ENCODE measurements around the gene EPHA5.

Gene EPHA5

GRCh38 chr4:65392488-65392887, 277.8 kb downstream of the EPHA5 start:
- WGBS (ENCODE audit: extremely low coverage, insufficient coverage, insufficient read length), result no CpG with 5 or more reads among the region's 2 CpGs
- no peak overlapping the region for H2AK5ac ChIP-seq (ENCODE audit: low read length)
- H3K4me2 ChIP-seq (ENCODE audit: low read length), result no peak overlapping the region
- H3K9me3 ChIP-seq (ENCODE audit: insufficient read depth, low read depth, low read length), result peaks cover 1% of the 10 kb centered on the region
- H3K79me2 ChIP-seq (ENCODE audit: control insufficient read depth, insufficient read depth, low read length, poor library complexity), result no peaks in the 10 kb centered on the region
- H3K9ac ChIP-seq (ENCODE audit: low read length), result no peak overlapping the region
- DNase-seq, result no peak
- H2BK5ac ChIP-seq (ENCODE audit: low read depth, low read length, poor library complexity), result no peak overlapping the region
- no peaks in the 10 kb centered on the region for H3K79me1 ChIP-seq (ENCODE audit: low read length)
- H4K12ac ChIP-seq (ENCODE audit: low read depth, low read length), result no peak overlapping the region
- no peak overlapping the region for H3K14ac ChIP-seq (ENCODE audit: low read length)
- no peaks in the 10 kb centered on the region for H3K4me1 ChIP-seq (ENCODE audit: control insufficient read depth in 1 of 2, insufficient read depth in 2 of 2, low read length in 2 of 2)
- no peak overlapping the region for H3K4ac ChIP-seq (ENCODE audit: low read depth, low read length)
- H3K27ac ChIP-seq (ENCODE audit: low read depth, low read length), result no peak overlapping the region
- H3K18ac ChIP-seq (ENCODE audit: low read length), result no peak overlapping the region
- H2BK12ac ChIP-seq (ENCODE audit: low read length), result no peak overlapping the region
- H3K27me3 ChIP-seq (ENCODE audit: insufficient read depth, low read length), result no peaks in the 10 kb centered on the region
- no peak overlapping the region for H2BK120ac ChIP-seq (ENCODE audit: insufficient read depth, low read length, poor library complexity)
- no peak overlapping the region for H2AFZ ChIP-seq (ENCODE audit: insufficient read depth, low read length, poor library complexity)
- H3K4me3 ChIP-seq (ENCODE audit: low read depth, low read length), result no peak overlapping the region
- H4K8ac ChIP-seq (ENCODE audit: low read depth, low read length), result no peak overlapping the region
- H3K23ac ChIP-seq (ENCODE audit: low read length), result no peak overlapping the region
- H3K36me3 ChIP-seq (ENCODE audit: control insufficient read depth in 1 of 2, insufficient read depth in 2 of 2, low read length in 2 of 2), result no peaks in the 10 kb centered on the region
- H4K91ac ChIP-seq (ENCODE audit: low read depth, low read length), result no peak overlapping the region

GRCh38 chr4:65391814-65392213, 278.5 kb downstream of the EPHA5 start:
- Histone ChIP-seq H2AK5ac (ENCODE audit: low read length) (no peak overlapping the region), H3K9me3 (ENCODE audit: insufficient read depth, low read depth, low read length) (no peaks in the 10 kb centered on the region), H3K27ac (ENCODE audit: low read depth, low read length) (no peak overlapping the region), H3K36me3 (ENCODE audit: control insufficient read depth in 1 of 2, insufficient read depth in 2 of 2, low read length in 2 of 2) (no peaks in the 10 kb centered on the region), H3K9ac (ENCODE audit: low read length) (no peak overlapping the region), H3K4me2 (ENCODE audit: low read length) (no peak overlapping the region), H3K4ac (ENCODE audit: low read depth, low read length) (no peak overlapping the region), H4K8ac (ENCODE audit: low read depth, low read length) (no peak overlapping the region), H3K79me1 (ENCODE audit: low read length) (no peaks in the 10 kb centered on the region), H3K4me3 (ENCODE audit: low read depth, low read length) (no peak overlapping the region), H4K12ac (ENCODE audit: low read depth, low read length) (no peak overlapping the region), H4K91ac (ENCODE audit: low read depth, low read length) (no peak overlapping the region), H2AFZ (ENCODE audit: insufficient read depth, low read length, poor library complexity) (no peak overlapping the region), H3K27me3 (ENCODE audit: insufficient read depth, low read length) (no peaks in the 10 kb centered on the region), H3K18ac (ENCODE audit: low read length) (no peak overlapping the region), H3K79me2 (ENCODE audit: control insufficient read depth, insufficient read depth, low read length, poor library complexity) (no peaks in the 10 kb centered on the region), H3K23ac (ENCODE audit: low read length) (no peak overlapping the region), H3K14ac (ENCODE audit: low read length) (no peak overlapping the region), H2BK120ac (ENCODE audit: insufficient read depth, low read length, poor library complexity) (no peak overlapping the region), H2BK5ac (ENCODE audit: low read depth, low read length, poor library complexity) (no peak overlapping the region), H2BK12ac (ENCODE audit: low read length) (no peak overlapping the region), H3K4me1 (ENCODE audit: control insufficient read depth in 1 of 2, insufficient read depth in 2 of 2, low read length in 2 of 2) (no peaks in the 10 kb centered on the region)
- no CpG with 5 or more reads among the region's 2 CpGs for WGBS (ENCODE audit: extremely low coverage, insufficient coverage, insufficient read length)
- no peak for DNase-seq

DNA sequence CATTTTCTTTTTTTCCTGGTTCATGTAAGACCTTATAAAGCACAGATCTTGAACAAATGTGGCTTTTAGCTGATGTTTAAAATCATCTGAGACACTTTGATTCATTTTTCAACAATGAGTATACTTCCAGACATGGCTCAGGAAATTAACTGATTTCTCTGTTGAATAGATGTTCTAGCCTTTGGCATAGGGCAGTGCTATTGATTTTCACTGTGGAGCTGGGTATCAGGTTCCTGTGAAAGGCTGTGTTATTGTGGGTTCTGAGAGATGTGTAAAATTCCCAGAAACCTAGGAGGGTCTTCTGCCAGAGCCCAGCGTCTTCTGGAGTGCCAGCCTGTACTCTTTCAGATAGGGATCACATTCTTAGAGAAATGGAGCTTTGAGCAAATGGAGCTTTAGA, 278.9 kb downstream of the EPHA5 start:
- H3K27ac ChIP-seq (ENCODE audit: low read depth, low read length), result no peak overlapping the region
- H4K8ac ChIP-seq (ENCODE audit: low read depth, low read length), result no peak overlapping the region
- H3K4me1 ChIP-seq (ENCODE audit: control insufficient read depth in 1 of 2, insufficient read depth in 2 of 2, low read length in 2 of 2), result no peaks in the 10 kb centered on the region
- no peak overlapping the region for H2AK5ac ChIP-seq (ENCODE audit: low read length)
- H3K79me2 ChIP-seq (ENCODE audit: control insufficient read depth, insufficient read depth, low read length, poor library complexity), result no peaks in the 10 kb centered on the region
- no peaks in the 10 kb centered on the region for H3K9me3 ChIP-seq (ENCODE audit: insufficient read depth, low read depth, low read length)
- H2BK5ac ChIP-seq (ENCODE audit: low read depth, low read length, poor library complexity), result no peak overlapping the region
- H3K18ac ChIP-seq (ENCODE audit: low read length), result no peak overlapping the region
- H4K12ac ChIP-seq (ENCODE audit: low read depth, low read length), result no peak overlapping the region
- H4K91ac ChIP-seq (ENCODE audit: low read depth, low read length), result no peak overlapping the region
- no peak for DNase-seq
- no peak overlapping the region for H2AFZ ChIP-seq (ENCODE audit: insufficient read depth, low read length, poor library complexity)
- H3K23ac ChIP-seq (ENCODE audit: low read length), result no peak overlapping the region
- no CpG with 5 or more reads among the region's 1 CpG for WGBS (ENCODE audit: extremely low coverage, insufficient coverage, insufficient read length)
- H3K79me1 ChIP-seq (ENCODE audit: low read length), result no peaks in the 10 kb centered on the region
- H3K4ac ChIP-seq (ENCODE audit: low read depth, low read length), result no peak overlapping the region
- no peak overlapping the region for H3K14ac ChIP-seq (ENCODE audit: low read length)
- no peak overlapping the region for H3K4me3 ChIP-seq (ENCODE audit: low read depth, low read length)
- H3K27me3 ChIP-seq (ENCODE audit: insufficient read depth, low read length), result no peaks in the 10 kb centered on the region
- H3K36me3 ChIP-seq (ENCODE audit: control insufficient read depth in 1 of 2, insufficient read depth in 2 of 2, low read length in 2 of 2), result no peaks in the 10 kb centered on the region
- H2BK120ac ChIP-seq (ENCODE audit: insufficient read depth, low read length, poor library complexity), result no peak overlapping the region
- no peak overlapping the region for H2BK12ac ChIP-seq (ENCODE audit: low read length)
- H3K4me2 ChIP-seq (ENCODE audit: low read length), result no peak overlapping the region
- no peak overlapping the region for H3K9ac ChIP-seq (ENCODE audit: low read length)

DNA sequence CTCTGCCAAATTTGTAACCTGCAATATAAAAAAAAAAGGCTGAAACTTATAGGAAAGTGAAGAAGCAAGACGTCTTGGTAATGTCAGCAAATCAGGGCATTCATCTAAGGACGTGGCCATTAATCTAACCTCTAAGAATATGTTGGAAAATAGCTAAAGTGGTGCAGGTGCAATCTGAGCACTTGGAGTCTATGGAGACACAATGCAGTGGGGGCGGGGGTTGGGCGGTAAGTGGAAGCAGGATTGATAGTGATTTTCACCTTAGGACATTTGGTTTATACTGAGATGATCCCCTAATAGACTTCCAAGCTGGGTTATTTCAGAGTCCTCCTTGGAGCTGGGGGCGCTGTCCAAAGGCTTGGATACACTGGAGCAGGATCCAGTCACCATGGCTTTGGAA, 283.4 kb downstream of the EPHA5 start:
- Histone ChIP-seq H3K23ac (ENCODE audit: low read length) (no peak overlapping the region), H2BK120ac (ENCODE audit: insufficient read depth, low read length, poor library complexity) (no peak overlapping the region), H3K9me3 (ENCODE audit: insufficient read depth, low read depth, low read length) (no peaks in the 10 kb centered on the region), H3K79me1 (ENCODE audit: low read length) (no peaks in the 10 kb centered on the region), H2BK12ac (ENCODE audit: low read length) (no peak overlapping the region), H3K14ac (ENCODE audit: low read length) (no peak overlapping the region), H3K9ac (ENCODE audit: low read length) (no peak overlapping the region), H3K4me1 (ENCODE audit: control insufficient read depth in 1 of 2, insufficient read depth in 2 of 2, low read length in 2 of 2) (no peaks in the 10 kb centered on the region), H3K27me3 (ENCODE audit: insufficient read depth, low read length) (no peaks in the 10 kb centered on the region), H3K18ac (ENCODE audit: low read length) (no peak overlapping the region), H3K27ac (ENCODE audit: low read depth, low read length) (no peak overlapping the region), H2AK5ac (ENCODE audit: low read length) (no peak overlapping the region), H3K4me2 (ENCODE audit: low read length) (no peak overlapping the region), H3K4me3 (ENCODE audit: low read depth, low read length) (no peak overlapping the region), H2BK5ac (ENCODE audit: low read depth, low read length, poor library complexity) (no peak overlapping the region), H3K4ac (ENCODE audit: low read depth, low read length) (no peak overlapping the region), H4K12ac (ENCODE audit: low read depth, low read length) (no peak overlapping the region), H4K91ac (ENCODE audit: low read depth, low read length) (no peak overlapping the region), H2AFZ (ENCODE audit: insufficient read depth, low read length, poor library complexity) (no peak overlapping the region), H3K36me3 (ENCODE audit: control insufficient read depth in 1 of 2, insufficient read depth in 2 of 2, low read length in 2 of 2) (no peaks in the 10 kb centered on the region), H4K8ac (ENCODE audit: low read depth, low read length) (no peak overlapping the region), H3K79me2 (ENCODE audit: control insufficient read depth, insufficient read depth, low read length, poor library complexity) (no peaks in the 10 kb centered on the region)
- no CpG with 5 or more reads among the region's 5 CpGs for WGBS (ENCODE audit: extremely low coverage, insufficient coverage, insufficient read length)
- no peak for DNase-seq
